Measurements from ENCODE around the gene OGDHL. TPM values are rescaled to one million over a fixed set of nuclear protein-coding genes. Genes with fewer than 3 reads are reported as not detected.
"Not testable (repeated sequence)": the region's sequence is repeated elsewhere in the genome, so short reads cannot be mapped to it uniquely, and the experiment has no call there.

The OGDHL gene
- polyA plus RNA-seq, 3 donors = 0.11 to 2.8 (median 0.16) TPM

- no peak overlapping the region for H3K27ac ChIP-seq (ENCODE audit: low read depth, low read length)
- WGBS, 3 donors = 85 to 90% (median 88%) methylated on average over 19 of the region's 19 CpGs
These were observed 18.6 kb downstream of the OGDHL start for GRCh38 chr10:49743464-49744075.

GRCh38 chr10:49742683-49743463 is 19.2 kb downstream of the OGDHL start:
- H3K27ac ChIP-seq (ENCODE audit: low read depth, low read length) = no peak overlapping the region
- WGBS, 3 donors = 81 to 89% (median 86%) methylated on average over 23 of the region's 23 CpGs

- H3K27ac ChIP-seq (ENCODE audit: low read depth, low read length) = no peak overlapping the region
- 71 to 84% (median 74%) methylated on average over 7 of the region's 7 CpGs for WGBS, 3 donors
These were observed 20.8 kb downstream of the OGDHL start for GRCh38 chr10:49741108-49741995.

- H3K27ac ChIP-seq (ENCODE audit: low read depth, low read length) = no peak overlapping the region
- WGBS, 3 donors = 84 to 91% (median 90%) methylated on average over 16 of the region's 16 CpGs
These were observed 21.6 kb downstream of the OGDHL start for GRCh38 chr10:49740346-49741107.

- WGBS, 3 donors = 75 to 79% (median 76%) methylated on average over 14 of the region's 14 CpGs
- no peak overlapping the region for H3K27ac ChIP-seq (ENCODE audit: low read depth, low read length)
These were observed 22.7 kb downstream of the OGDHL start for GRCh38 chr10:49739426-49739825.

GRCh38 chr10:49738616-49739360 is 23.3 kb downstream of the OGDHL start:
- WGBS, 3 donors = 69 to 79% (median 76%) methylated on average over 8 to 10 of the region's 10 CpGs
- no peak overlapping the region for H3K27ac ChIP-seq (ENCODE audit: low read depth, low read length)

- WGBS, 3 donors = 83 to 86% (median 84%) methylated on average over 19 of the region's 19 CpGs
- H3K27ac ChIP-seq (ENCODE audit: low read depth, low read length) = no peak overlapping the region
These were observed 24.5 kb downstream of the OGDHL start for GRCh38 chr10:49737474-49738201.

- H3K27ac ChIP-seq (ENCODE audit: low read depth, low read length) = no peak overlapping the region
- 90 to 96% (median 93%) methylated on average over 5 of the region's 5 CpGs for WGBS, 3 donors
These were observed 25.5 kb downstream of the OGDHL start for GRCh38 chr10:49736564-49737113.

GRCh38 chr10:49735848-49736563 is 26.1 kb downstream of the OGDHL start:
- WGBS, 3 donors = 85 to 93% (median 91%) methylated on average over 22 to 23 of the region's 23 CpGs
- no peak overlapping the region for H3K27ac ChIP-seq (ENCODE audit: low read depth, low read length)

- 65 to 71% (median 66%) methylated on average over 11 of the region's 11 CpGs for WGBS, 3 donors
- H3K27ac ChIP-seq (ENCODE audit: low read depth, low read length) = no peak overlapping the region
These were observed 27.0 kb downstream of the OGDHL start for GRCh38 chr10:49735161-49735560.

- no peak overlapping the region for H3K27ac ChIP-seq (ENCODE audit: low read depth, low read length)
- WGBS, 3 donors = 54 to 80% (median 63%) methylated on average over 10 of the region's 10 CpGs
These were observed 27.4 kb downstream of the OGDHL start for GRCh38 chr10:49734676-49735075.

GRCh38 chr10:49733866-49734265 is 28.3 kb downstream of the OGDHL start:
- no peak overlapping the region for H3K27ac ChIP-seq (ENCODE audit: low read depth, low read length)
- WGBS, 3 donors = 79 to 84% (median 81%) methylated on average over 7 of the region's 7 CpGs

- WGBS, 3 donors = 55 to 71% (median 64%) methylated on average over 2 of the region's 2 CpGs
- no peak overlapping the region for H3K27ac ChIP-seq (ENCODE audit: low read depth, low read length)
These were observed 35.5 kb downstream of the OGDHL start for GRCh38 chr10:49726593-49726992.

- WGBS, 3 donors = 80 to 92% (median 92%) methylated on average over 7 of the region's 7 CpGs
- not testable (repeated sequence) for H3K27ac ChIP-seq (ENCODE audit: low read depth, low read length)
These were observed 47.0 kb downstream of the OGDHL start for GRCh38 chr10:49715157-49715556.

- 71 to 82% (median 79%) methylated on average over 5 of the region's 5 CpGs for WGBS, 3 donors
- no peak overlapping the region for H3K27ac ChIP-seq (ENCODE audit: low read depth, low read length)
These were observed 48.9 kb downstream of the OGDHL start for GRCh38 chr10:49713266-49713665.

- 52 to 70% (median 63%) methylated on average over 8 of the region's 8 CpGs for WGBS, 3 donors
- H3K27ac ChIP-seq (ENCODE audit: low read depth, low read length) = no peak overlapping the region
These were observed 50.6 kb downstream of the OGDHL start for GRCh38 chr10:49711481-49711880.
